B cell (primary cell): ENCODE measurements around the gene PDLIM4.

ENCODE experiments used
- EZH2 ChIP-seq: IDR thresholded peaks from 2 replicates; pipeline ENCODE4 v1.6.1; 2012; ENCODE audit warnings: borderline replicate concordance, low read depth, mild to moderate bottlenecking, moderate library complexity, low read length; ENCODE audit not compliant: insufficient read depth, poor library complexity, severe bottlenecking
- TF ChIP-seq, protein P1 (sequence below): fragments of 200-600 bp; IDR thresholded peaks from one replicate; pipeline ENCODE4 v1.8.0; 2022; ENCODE audit warnings: antibody characterized with exemption, mild to moderate bottlenecking

DNA sequence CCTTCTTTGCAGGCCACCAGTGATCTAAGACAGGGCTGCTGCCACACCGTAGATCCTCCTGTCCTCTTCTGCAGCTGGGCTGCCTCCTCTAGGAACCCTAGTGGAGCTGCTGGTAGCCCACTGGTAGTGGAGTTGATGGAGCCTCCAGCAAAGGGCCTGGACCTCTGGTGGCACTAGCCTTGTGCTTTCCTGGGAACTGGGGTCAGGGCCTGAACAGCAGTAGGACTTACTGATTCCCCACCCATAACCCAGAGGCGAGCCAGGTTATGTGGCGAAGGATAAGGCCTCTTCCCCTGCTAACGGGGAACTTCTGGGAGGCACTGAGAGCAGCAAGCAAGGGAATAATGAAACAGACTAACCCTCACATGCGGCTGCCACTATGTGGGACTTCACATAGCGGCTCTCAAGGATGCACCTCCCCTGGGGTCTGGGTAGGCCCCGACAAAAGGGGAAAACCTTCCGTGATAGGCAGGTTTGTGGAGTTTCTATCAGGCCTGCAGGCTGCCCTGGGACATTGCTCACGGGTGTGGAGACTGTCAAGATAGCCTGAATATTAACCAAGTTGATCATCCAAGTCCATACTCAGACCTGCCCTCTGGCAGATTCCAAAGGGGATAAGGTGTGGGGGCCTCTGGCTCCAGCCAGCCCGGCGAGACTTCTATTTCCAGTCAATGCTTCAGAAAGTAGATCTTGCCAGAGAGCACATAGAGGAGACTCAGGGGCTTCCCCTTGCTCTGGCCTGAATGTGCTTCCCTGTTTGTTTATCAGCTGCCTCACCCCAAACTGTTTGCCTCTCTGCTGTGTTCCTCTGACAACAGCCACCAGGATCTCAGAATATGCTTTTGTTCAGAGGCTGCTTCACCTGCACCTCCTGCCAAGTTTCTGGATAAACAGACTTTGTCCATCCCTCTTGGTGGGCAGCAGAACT is 44.1 kb downstream of the PDLIM4 start:
- TF ChIP-seq, protein P1, sequence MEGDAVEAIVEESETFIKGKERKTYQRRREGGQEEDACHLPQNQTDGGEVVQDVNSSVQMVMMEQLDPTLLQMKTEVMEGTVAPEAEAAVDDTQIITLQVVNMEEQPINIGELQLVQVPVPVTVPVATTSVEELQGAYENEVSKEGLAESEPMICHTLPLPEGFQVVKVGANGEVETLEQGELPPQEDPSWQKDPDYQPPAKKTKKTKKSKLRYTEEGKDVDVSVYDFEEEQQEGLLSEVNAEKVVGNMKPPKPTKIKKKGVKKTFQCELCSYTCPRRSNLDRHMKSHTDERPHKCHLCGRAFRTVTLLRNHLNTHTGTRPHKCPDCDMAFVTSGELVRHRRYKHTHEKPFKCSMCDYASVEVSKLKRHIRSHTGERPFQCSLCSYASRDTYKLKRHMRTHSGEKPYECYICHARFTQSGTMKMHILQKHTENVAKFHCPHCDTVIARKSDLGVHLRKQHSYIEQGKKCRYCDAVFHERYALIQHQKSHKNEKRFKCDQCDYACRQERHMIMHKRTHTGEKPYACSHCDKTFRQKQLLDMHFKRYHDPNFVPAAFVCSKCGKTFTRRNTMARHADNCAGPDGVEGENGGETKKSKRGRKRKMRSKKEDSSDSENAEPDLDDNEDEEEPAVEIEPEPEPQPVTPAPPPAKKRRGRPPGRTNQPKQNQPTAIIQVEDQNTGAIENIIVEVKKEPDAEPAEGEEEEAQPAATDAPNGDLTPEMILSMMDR, result no peak
- no peak for TF ChIP-seq EZH2
